A673 (cell line): ENCODE measurements around the gene IFRD1. TPM values are rescaled to one million over a fixed set of nuclear protein-coding genes. Genes with fewer than 3 reads are reported as not detected.
A peak's percentile ranks its signal among the peaks of the same experiment; 100 is the strongest.

Experiments used
- BruUV-seq: library from RNA; stranded (reverse); fragments of 400-500 nt; replicated peaks from 2 replicates; lab custom pipeline; 2021; lab: Mats Ljungman, UMichigan
- CTCF ChIA-PET: fragments of 300-600 bp; sonication (Branson Sonifier 250); formaldehyde crosslinking; loops from one replicate; lab custom pipeline; 2022; ENCODE audit warnings: antibody characterized with exemption; lab: Charles Lee
- POLR2A ChIA-PET: fragments of 300-600 bp; sonication (Branson Sonifier 250); formaldehyde crosslinking; loops from one replicate; lab custom pipeline; 2022; ENCODE audit warnings: antibody characterized with exemption; ENCODE audit not compliant: low non-redundant PET; lab: Charles Lee
- DNase-seq: peaks from one replicate; pipeline ENCODE4 v3.0.0-alpha.2; 2015; ENCODE audit warnings: low spot score
- H3K27ac ChIP-seq: fragments of 200-600 bp; sonication (generic); 2 replicates; pipeline ENCODE4 v1.5.1; 2016; ENCODE audit warnings: mixed run types, low read depth, mild to moderate bottlenecking, mixed read lengths, antibody characterized with exemption, low read length; ENCODE audit not compliant: poor library complexity, severe bottlenecking
- H3K27me3 ChIP-seq: fragments of 200-600 bp; sonication (generic); replicated peaks from 2 replicates; pipeline ENCODE4 v1.6.1; 2017; ENCODE audit warnings: mixed run types, low read depth, mild to moderate bottlenecking, mixed read lengths, antibody characterized with exemption, low read length; ENCODE audit not compliant: insufficient read depth, poor library complexity
- H3K36me3 ChIP-seq: fragments of 200-600 bp; sonication (generic); 2 replicates; pipeline ENCODE4 v1.6.1; 2016; ENCODE audit warnings: mixed run types, mild to moderate bottlenecking, mixed read lengths, antibody characterized with exemption, low read length; ENCODE audit not compliant: insufficient read depth, poor library complexity, severe bottlenecking
- H3K4me1 ChIP-seq: fragments of 200-600 bp; sonication (generic); 2 replicates; pipeline ENCODE4 v1.6.1; 2017; ENCODE audit warnings: mixed run types, mild to moderate bottlenecking, mixed read lengths, antibody characterized with exemption, low read length; ENCODE audit not compliant: insufficient read depth, poor library complexity, severe bottlenecking
- H3K4me3 ChIP-seq: fragments of 200-600 bp; sonication (generic); 2 replicates; pipeline ENCODE4 v1.5.1; 2016; ENCODE audit warnings: low read depth, mixed run types, mild to moderate bottlenecking, mixed read lengths, low read length; ENCODE audit not compliant: poor library complexity, severe bottlenecking
- H3K9me3 ChIP-seq: fragments of 200-600 bp; sonication (generic); 2 replicates; pipeline ENCODE4 v1.6.1; 2016; ENCODE audit warnings: mixed run types, low read depth, mild to moderate bottlenecking, mixed read lengths, antibody characterized with exemption, low read length; ENCODE audit not compliant: poor library complexity, severe bottlenecking
- CTCF ChIP-seq: fragments of 300-800, 200-600 bp; sonication (generic); conservative IDR thresholded peaks from 2 replicates; pipeline ENCODE4 v1.5.1; 2017; ENCODE audit warnings: low read depth, mild to moderate bottlenecking, antibody characterized with exemption, low read length, moderate library complexity, mixed read lengths
- EZH2 ChIP-seq: fragments of 200-600 bp; sonication (generic); IDR thresholded peaks from 2 replicates; pipeline ENCODE4 v1.6.1; 2017; ENCODE audit warnings: borderline replicate concordance, low read depth, mild to moderate bottlenecking, mixed read lengths, antibody characterized with exemption, low read length; ENCODE audit not compliant: poor library complexity, severe bottlenecking
- intact Hi-C: fragments of 100-400 bp; cut with micrococcal nuclease; formaldehyde crosslinking; loops from one replicate; pipeline ENCODE4 v1.10.0; 2022; ENCODE audit not compliant: unreplicated experiment
- total RNA-seq: library from RNA; stranded (reverse); gene quantifications from 2 replicates; pipeline ENCODE4 v1.2.3, GENCODE V29; 2021

IFRD1 gene
- total RNA-seq, 1 experiment from 2014 or later = 79.9 TPM

GRCh38 chr7:112414855-112415490 is 35.3 kb upstream of the IFRD1 start:
- Histone ChIP-seq H3K4me3 (no peak overlapping the region), H3K36me3 (no peaks in the 10 kb centered on the region), H3K27me3 (no peaks in the 10 kb centered on the region), H3K4me1 (no peaks in the 10 kb centered on the region), H3K9me3 (no peaks in the 10 kb centered on the region), H3K27ac (no peak overlapping the region)
- ChIA-PET POLR2A (no interaction called here), CTCF (no interaction called here)
- TF ChIP-seq CTCF (peak; percentile 67), EZH2 (no peak)
- peak; percentile 58 for DNase-seq
- intact Hi-C loops = loop anchor here (5.0 kb wide), 2 partner anchors 482 to 558 kb away; no protein-coding TSS in a partner anchor
- BruUV-seq = no TSS peak

GRCh38 chr7:112416127-112416526 is 34.1 kb upstream of the IFRD1 start:
- Histone ChIP-seq H3K4me1 (no peaks in the 10 kb centered on the region), H3K27me3 (no peaks in the 10 kb centered on the region), H3K9me3 (no peaks in the 10 kb centered on the region), H3K36me3 (no peaks in the 10 kb centered on the region), H3K4me3 (no peak overlapping the region), H3K27ac (no peak overlapping the region)
- POLR2A ChIA-PET = no interaction called here
- CTCF ChIA-PET = no interaction called here
- TF ChIP-seq EZH2 (no peak), CTCF (no peak)
- no peak for DNase-seq
- BruUV-seq = no TSS peak
- intact Hi-C loops = no loop called here

- H3K4me1 ChIP-seq = peaks cover 13% of the 10 kb centered on the region
- CTCF ChIA-PET = interaction anchor here (0.7 kb wide), 1 partner anchor 461 kb away, joined by 5 read pairs; no protein-coding TSS in a partner anchor
- no peak overlapping the region for H3K27ac ChIP-seq
- H3K27me3 ChIP-seq = no peaks in the 10 kb centered on the region
- intact Hi-C loops = no loop called here
- no peak for TF ChIP-seq CTCF
- no peak for TF ChIP-seq EZH2
- no peaks in the 10 kb centered on the region for H3K9me3 ChIP-seq
- no peak overlapping the region for H3K4me3 ChIP-seq
- BruUV-seq = no TSS peak
- DNase-seq = no peak
- H3K36me3 ChIP-seq = no peaks in the 10 kb centered on the region
- POLR2A ChIA-PET = no interaction called here
Measured at GRCh38 chr7:112419543-112420130, 30.6 kb upstream of the IFRD1 start.
